GM19468 (cell line): Measurements from ENCODE around the gene BCL2L1.
"Not testable (repeated sequence)": the region's sequence is repeated elsewhere in the genome, so short reads cannot be mapped to it uniquely, and the experiment has no call there.

Experiments used
- ATAC-seq: cut with Tn5 transposase; IDR thresholded peaks from one replicate; pipeline ENCODE4 v1.9.1; 2021; ENCODE audit warnings: mild to moderate bottlenecking, moderate library complexity, moderate number of reproducible peaks; ENCODE audit not compliant: unreplicated experiment; ENCODE audit errors: extremely low read depth

Gene BCL2L1

GRCh38 chr20:31663838-31664695 is 58.6 kb downstream of the BCL2L1 start:
- ATAC-seq = no peak

- ATAC-seq = no peak
Observed at GRCh38 chr20:31663524-31663837, 59.2 kb downstream of the BCL2L1 start.

- ATAC-seq = no peak
Observed at GRCh38 chr20:31662372-31662854, 60.3 kb downstream of the BCL2L1 start.

- ATAC-seq = peak; percentile 58
Observed at GRCh38 chr20:31661625-31662371, 60.9 kb downstream of the BCL2L1 start.

- ATAC-seq = no peak
Observed at GRCh38 chr20:31654534-31654933, 68.1 kb downstream of the BCL2L1 start.

- ATAC-seq = no peak
Observed at GRCh38 chr20:31653561-31653960, 69.1 kb downstream of the BCL2L1 start.

GRCh38 chr20:31652917-31653396 is 69.7 kb downstream of the BCL2L1 start:
- ATAC-seq = no peak

GRCh38 chr20:31648104-31648503 is 74.6 kb downstream of the BCL2L1 start:
- not testable (repeated sequence) for ATAC-seq

- no peak for ATAC-seq
Observed at GRCh38 chr20:31644701-31645100, 78.0 kb downstream of the BCL2L1 start.

- no peak for ATAC-seq
Observed at GRCh38 chr20:31643522-31643921, 79.1 kb downstream of the BCL2L1 start.

GRCh38 chr20:31642837-31643236 is 79.8 kb downstream of the BCL2L1 start:
- ATAC-seq = no peak

- no peak for ATAC-seq
Observed at GRCh38 chr20:31641391-31641790, 81.3 kb downstream of the BCL2L1 start.

- ATAC-seq = no peak
Observed at GRCh38 chr20:31640259-31640658, 82.4 kb downstream of the BCL2L1 start.

GRCh38 chr20:31638816-31639215 is 83.9 kb downstream of the BCL2L1 start:
- no peak for ATAC-seq

- ATAC-seq = no peak
Observed at GRCh38 chr20:31638317-31638716, 84.4 kb downstream of the BCL2L1 start.

GRCh38 chr20:31637660-31638059 is 85.0 kb downstream of the BCL2L1 start, which contains the start of gene COX4I2:
Gene COX4I2 (plus strand): TSS chr20:31637912. CDS start chr20:31639018, 1,106 bp downstream.
- no peak for ATAC-seq

GRCh38 chr20:31633339-31633914 is 89.2 kb downstream of the BCL2L1 start:
- ATAC-seq = no peak

- ATAC-seq = no peak
Observed at GRCh38 chr20:31632548-31633338, 89.9 kb downstream of the BCL2L1 start.

GRCh38 chr20:31630187-31630790 is 92.4 kb downstream of the BCL2L1 start:
- ATAC-seq = no peak

GRCh38 chr20:31628057-31628456 is 94.6 kb downstream of the BCL2L1 start:
- ATAC-seq = not testable (repeated sequence)
